Smooth muscle cell (in vitro differentiated cells): ENCODE data around the gene ELAVL2. TPM values are rescaled to one million over a fixed set of nuclear protein-coding genes. Genes with fewer than 3 reads are reported as not detected.

Source experiments
- DNase-seq: peaks from one replicate; lab custom pipeline; 2025; ENCODE audit not compliant: unreplicated experiment; lab: John Stamatoyannopoulos, UW
- H2AFZ ChIP-seq: fragments of 200-600 bp; sonication (generic); 2 replicates; pipeline ENCODE4 v1.6.0; 2016; ENCODE audit warnings: antibody characterized with exemption, low read depth, mild to moderate bottlenecking
- H3F3A ChIP-seq: fragments of 200-600 bp; sonication (generic); 2 replicates; pipeline ENCODE4 v1.6.0; 2017; ENCODE audit warnings: antibody characterized with exemption, low read depth
- H3K27ac ChIP-seq: fragments of 200-600 bp; sonication (generic); 2 replicates; pipeline ENCODE4 v1.5.1; 2016; ENCODE audit warnings: low read depth, mild to moderate bottlenecking
- H3K27me3 ChIP-seq: fragments of 200-600 bp; sonication (generic); 2 replicates; pipeline ENCODE4 v1.6.1; 2016; ENCODE audit warnings: low read depth, mild to moderate bottlenecking
- H3K36me3 ChIP-seq: fragments of 200-600 bp; sonication (generic); 2 replicates; pipeline ENCODE4 v1.5.1; 2016; ENCODE audit warnings: low read depth
- H3K4me1 ChIP-seq: fragments of 200-600 bp; sonication (generic); 2 replicates; pipeline ENCODE4 v1.5.1; 2016; ENCODE audit warnings: low read depth
- H3K4me2 ChIP-seq: fragments of 200-600 bp; sonication (generic); 2 replicates; pipeline ENCODE4 v1.6.0; 2016; ENCODE audit warnings: mild to moderate bottlenecking
- H3K4me3 ChIP-seq: fragments of 200-600 bp; sonication (generic); 2 replicates; pipeline ENCODE4 v1.5.1; 2016; ENCODE audit warnings: mild to moderate bottlenecking
- H3K79me2 ChIP-seq: fragments of 200-600 bp; sonication (generic); 2 replicates; pipeline ENCODE4 v1.6.0; 2016; ENCODE audit warnings: low read depth, mild to moderate bottlenecking
- H3K9ac ChIP-seq: fragments of 200-600 bp; sonication (generic); 2 replicates; pipeline ENCODE4 v1.6.0; 2016; ENCODE audit warnings: low read depth
- H3K9me3 ChIP-seq: fragments of 200-600 bp; sonication (generic); replicated peaks from 2 replicates; pipeline ENCODE4 v1.5.1; 2016; ENCODE audit warnings: low read depth
- H4K20me1 ChIP-seq: fragments of 200-600 bp; sonication (generic); 2 replicates; pipeline ENCODE4 v1.6.0; 2016; ENCODE audit warnings: low read depth
- WGBS: methylation state at CpG from one replicate; pipeline ENCODE4 v1.1.7; 2016; ENCODE audit warnings: low lambda C conversion rate; 5-methylcytosine and 5-hydroxymethylcytosine counted together
- polyA plus RNA-seq: library from polyadenylated mRNA; unstranded; fragments of >200 nt; fragmentation: Nextera tagmentation; extraction: Ambion mirVana; gene quantifications from 2 replicates; pipeline ENCODE4 v1.2.1, GENCODE V29; 2016
- total RNA-seq: library from RNA; depleted of rRNA; stranded (reverse); fragments of >200 nt; gene quantifications from 2 replicates; pipeline ENCODE4 v1.2.3, GENCODE V29; 2014
- TF ChIP-seq, protein P1 (sequence below): fragments of 200-600 bp; sonication (generic); IDR thresholded peaks from 2 replicates; pipeline ENCODE4 v1.5.1; 2017; ENCODE audit warnings: borderline replicate concordance, mild to moderate bottlenecking, antibody characterized with exemption; ENCODE audit not compliant: insufficient read depth, poor library complexity, severe bottlenecking

ELAVL2 gene
- total and polyA plus RNA-seq, 2 experiments from 2014 or later = 5.6 TPM; not detected in 1

DNA sequence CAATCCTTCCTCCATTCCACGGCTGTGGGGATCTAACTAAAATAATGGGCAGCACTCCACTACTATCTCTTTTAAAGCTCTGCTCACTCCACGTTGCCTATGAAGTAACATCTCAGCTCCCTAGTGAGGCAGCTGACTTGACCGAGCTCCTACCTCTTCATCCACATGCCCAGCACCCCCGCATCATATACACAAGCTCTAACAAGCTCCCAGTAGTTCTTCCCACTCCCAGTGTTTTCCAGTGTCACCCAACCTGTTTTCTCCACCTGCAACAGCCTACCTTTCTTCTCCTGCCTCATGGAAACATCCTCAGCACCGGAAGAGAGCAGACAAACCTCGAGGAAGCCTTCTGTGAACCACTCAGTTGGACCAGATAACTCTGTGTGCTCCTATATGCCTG lies 50.5 kb downstream of the ELAVL2 start:
- no peak overlapping the region for H2AFZ ChIP-seq
- no peak for DNase-seq
- WGBS = 87% methylated on average over 6 of the region's 6 CpGs
- H3K9me3 ChIP-seq = no peaks in the 10 kb centered on the region
- H3K27ac ChIP-seq = no peak overlapping the region
- H3K36me3 ChIP-seq = no peaks in the 10 kb centered on the region
- H3F3A ChIP-seq = peaks cover 3% of the 10 kb centered on the region
- no peaks in the 10 kb centered on the region for H4K20me1 ChIP-seq
- peaks cover 44% of the 10 kb centered on the region for H3K4me1 ChIP-seq
- no peak overlapping the region for H3K9ac ChIP-seq
- TF ChIP-seq, protein P1, sequence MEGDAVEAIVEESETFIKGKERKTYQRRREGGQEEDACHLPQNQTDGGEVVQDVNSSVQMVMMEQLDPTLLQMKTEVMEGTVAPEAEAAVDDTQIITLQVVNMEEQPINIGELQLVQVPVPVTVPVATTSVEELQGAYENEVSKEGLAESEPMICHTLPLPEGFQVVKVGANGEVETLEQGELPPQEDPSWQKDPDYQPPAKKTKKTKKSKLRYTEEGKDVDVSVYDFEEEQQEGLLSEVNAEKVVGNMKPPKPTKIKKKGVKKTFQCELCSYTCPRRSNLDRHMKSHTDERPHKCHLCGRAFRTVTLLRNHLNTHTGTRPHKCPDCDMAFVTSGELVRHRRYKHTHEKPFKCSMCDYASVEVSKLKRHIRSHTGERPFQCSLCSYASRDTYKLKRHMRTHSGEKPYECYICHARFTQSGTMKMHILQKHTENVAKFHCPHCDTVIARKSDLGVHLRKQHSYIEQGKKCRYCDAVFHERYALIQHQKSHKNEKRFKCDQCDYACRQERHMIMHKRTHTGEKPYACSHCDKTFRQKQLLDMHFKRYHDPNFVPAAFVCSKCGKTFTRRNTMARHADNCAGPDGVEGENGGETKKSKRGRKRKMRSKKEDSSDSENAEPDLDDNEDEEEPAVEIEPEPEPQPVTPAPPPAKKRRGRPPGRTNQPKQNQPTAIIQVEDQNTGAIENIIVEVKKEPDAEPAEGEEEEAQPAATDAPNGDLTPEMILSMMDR = no peak
- no peak overlapping the region for H3K4me3 ChIP-seq
- H3K79me2 ChIP-seq = no peaks in the 10 kb centered on the region
- no peaks in the 10 kb centered on the region for H3K27me3 ChIP-seq
- H3K4me2 ChIP-seq = no peak overlapping the region

DNA sequence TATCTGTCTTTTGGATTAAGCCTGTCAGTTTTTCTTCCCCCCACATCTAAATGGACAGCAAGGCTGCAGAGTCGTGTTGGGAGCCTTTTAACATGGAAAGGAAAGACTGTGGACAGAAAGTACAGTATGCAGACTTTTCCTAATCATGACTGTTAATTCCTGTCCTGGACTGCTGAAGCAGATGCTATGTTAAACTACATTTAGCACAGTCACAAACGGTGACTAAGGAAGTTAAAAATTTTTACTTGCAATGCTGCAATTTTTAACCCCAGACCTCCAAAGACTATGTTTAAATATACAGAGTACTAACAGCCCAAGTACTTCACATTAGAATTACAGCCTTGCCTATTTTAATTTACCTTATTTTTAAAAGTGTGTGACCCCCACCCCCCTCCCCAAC lies 51.8 kb downstream of the ELAVL2 start:
- DNase-seq = no peak
- Histone ChIP-seq H3K79me2 (no peaks in the 10 kb centered on the region), H3K4me1 (peaks cover 41% of the 10 kb centered on the region), H3K4me2 (peak overlapping the region; percentile 36), H3K27me3 (no peaks in the 10 kb centered on the region), H3K36me3 (no peaks in the 10 kb centered on the region), H3K9me3 (no peaks in the 10 kb centered on the region), H3K27ac (peak overlapping the region; percentile 28), H2AFZ (no peak overlapping the region), H3F3A (peaks cover 3% of the 10 kb centered on the region), H4K20me1 (no peaks in the 10 kb centered on the region), H3K4me3 (no peak overlapping the region), H3K9ac (no peak overlapping the region)
- WGBS = 0% methylated on average over 2 of the region's 2 CpGs
- TF ChIP-seq, protein P1 = no peak

DNA sequence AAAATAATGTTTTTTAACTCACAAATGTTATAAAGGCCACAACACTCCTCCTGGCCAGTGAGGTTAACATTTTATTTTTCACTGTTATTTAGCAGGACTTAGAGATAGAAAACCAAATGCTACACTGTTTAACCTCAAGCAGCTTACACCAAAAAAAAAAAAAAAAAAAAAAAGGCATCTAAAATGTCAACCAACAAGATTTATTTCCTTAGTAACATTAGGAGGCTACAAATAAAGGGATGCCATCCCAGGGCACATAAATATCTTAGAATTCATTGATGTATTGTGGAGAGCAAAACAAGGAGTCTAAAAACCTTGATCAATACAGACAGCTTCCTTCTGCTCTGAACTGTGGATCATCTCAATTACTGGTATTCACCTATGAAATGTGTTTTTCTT lies 53.7 kb downstream of the ELAVL2 start:
- Histone ChIP-seq H3K9ac (no peak overlapping the region), H3K4me1 (peaks cover 28% of the 10 kb centered on the region), H3K36me3 (no peaks in the 10 kb centered on the region), H2AFZ (no peak overlapping the region), H3K4me3 (no peak overlapping the region), H4K20me1 (no peaks in the 10 kb centered on the region), H3K27me3 (no peaks in the 10 kb centered on the region), H3K4me2 (no peak overlapping the region), H3F3A (peaks cover 3% of the 10 kb centered on the region), H3K27ac (no peak overlapping the region), H3K9me3 (no peaks in the 10 kb centered on the region), H3K79me2 (no peaks in the 10 kb centered on the region)
- TF ChIP-seq, protein P1 = no peak
- no peak for DNase-seq

DNA sequence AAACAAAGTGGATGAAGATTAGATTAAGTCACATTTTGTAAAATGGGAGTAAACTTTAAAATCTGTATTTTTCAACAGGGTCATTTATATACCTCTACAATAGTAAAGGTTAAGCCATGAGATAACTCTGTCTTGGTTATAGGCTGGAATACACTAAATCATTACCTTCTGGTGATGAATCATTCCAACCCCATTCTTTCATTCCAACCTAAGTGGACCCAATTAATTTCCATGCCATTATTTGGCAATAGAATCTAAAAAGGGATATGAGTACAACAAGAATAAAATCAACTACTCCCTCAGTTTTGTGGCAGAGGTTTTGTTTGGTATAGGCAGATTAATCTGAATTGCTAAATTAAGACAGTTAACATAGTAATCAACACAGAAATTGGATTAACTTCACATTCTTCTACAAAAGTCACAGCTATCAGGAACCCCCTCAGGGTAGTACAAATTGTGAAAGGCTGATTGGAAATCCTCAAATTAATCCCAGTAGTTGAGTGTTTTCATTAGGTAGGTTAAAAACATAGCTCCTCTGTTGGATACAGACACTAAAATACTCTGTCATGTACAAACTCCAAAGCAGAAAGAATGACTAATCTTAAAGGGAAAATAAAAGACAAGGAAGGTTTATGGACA lies 54.2 kb downstream of the ELAVL2 start:
- Histone ChIP-seq H3K9me3 (no peaks in the 10 kb centered on the region), H3K27ac (peak overlapping the region; percentile 21), H2AFZ (no peak overlapping the region), H3K4me2 (no peak overlapping the region), H3K36me3 (no peaks in the 10 kb centered on the region), H4K20me1 (no peaks in the 10 kb centered on the region), H3K79me2 (no peaks in the 10 kb centered on the region), H3K4me1 (peaks cover 28% of the 10 kb centered on the region), H3K9ac (no peak overlapping the region), H3F3A (peaks cover 3% of the 10 kb centered on the region), H3K27me3 (no peaks in the 10 kb centered on the region), H3K4me3 (no peak overlapping the region)
- DNase-seq = no peak
- TF ChIP-seq, protein P1 = no peak
